Stimulated activated CD4-positive, alpha-beta T cell treated with anti-CD3 and anti-CD28 coated beads, Interleukin-1b, Interleukin-23, amount 100 ng/mL, for 4 hours (primary cell): ENCODE results near the gene TARBP2.

Experiments
- DNase-seq, 2 donors: peaks; one replicate each; pipeline ENCODE4 v3.0.0-alpha.2; 2020; ENCODE audit warnings: low read depth in 2 of 2

The TARBP2 gene

GRCh38 chr12:53500776-53501614, at the start of gene TARBP2:
Gene TARBP2 (plus strand): TSS chr12:53501283. CDS start chr12:53501409, 126 bp downstream.
- DNase-seq = peak; percentile 95 to 97

- peak; percentile 92 to 93 for DNase-seq
These were observed 49.4 kb upstream of the TARBP2 start, which contains the start of gene PCBP2 for GRCh38 chr12:53451661-53452158. Gene PCBP2 (plus strand): TSS chr12:53452102. CDS start chr12:53454801, 2,699 bp downstream.

- peak; percentile 64 to 69 for DNase-seq
These were observed 48.7 kb upstream of the TARBP2 start for GRCh38 chr12:53452159-53453077.

- DNase-seq = no peak
These were observed 47.0 kb upstream of the TARBP2 start for GRCh38 chr12:53453953-53454640.

GRCh38 chr12:53454707-53455106, 46.4 kb upstream of the TARBP2 start:
- no peak for DNase-seq

GRCh38 chr12:53456654-53457366, 44.3 kb upstream of the TARBP2 start:
- DNase-seq = no peak

- no peak for DNase-seq
These were observed 42.0 kb upstream of the TARBP2 start for GRCh38 chr12:53459097-53459496.

- DNase-seq = no peak
These were observed 40.0 kb upstream of the TARBP2 start for GRCh38 chr12:53461059-53461458.

GRCh38 chr12:53461591-53461990, 39.5 kb upstream of the TARBP2 start:
- no peak for DNase-seq

GRCh38 chr12:53462935-53463334, 38.1 kb upstream of the TARBP2 start:
- DNase-seq = no peak

- no peak for DNase-seq
These were observed 37.1 kb upstream of the TARBP2 start for GRCh38 chr12:53463802-53464560.

GRCh38 chr12:53464685-53465418, 36.2 kb upstream of the TARBP2 start:
- DNase-seq = no peak

- DNase-seq = no peak
These were observed 35.4 kb upstream of the TARBP2 start for GRCh38 chr12:53465679-53466078.

- no peak for DNase-seq
These were observed 34.4 kb upstream of the TARBP2 start for GRCh38 chr12:53466640-53467039.

GRCh38 chr12:53467082-53467481, 34.0 kb upstream of the TARBP2 start:
- no peak for DNase-seq

- DNase-seq = no peak
These were observed 33.2 kb upstream of the TARBP2 start for GRCh38 chr12:53467880-53468279.

- no peak for DNase-seq
These were observed 32.8 kb upstream of the TARBP2 start for GRCh38 chr12:53468282-53468681.

- DNase-seq = no peak
These were observed 29.0 kb upstream of the TARBP2 start for GRCh38 chr12:53472056-53472582.

- DNase-seq = no peak
These were observed 27.0 kb upstream of the TARBP2 start for GRCh38 chr12:53474077-53474476.
